NCI-H2029 (cell line): ENCODE results near the gene CALCR.
"Not testable (repeated sequence)": the region's sequence is repeated elsewhere in the genome, so short reads cannot be mapped to it uniquely, and the experiment has no call there.

ENCODE experiments used
- DNase-seq: peaks from one replicate; lab custom pipeline; 2025; lab: John Stamatoyannopoulos, UW

The CALCR gene

DNA sequence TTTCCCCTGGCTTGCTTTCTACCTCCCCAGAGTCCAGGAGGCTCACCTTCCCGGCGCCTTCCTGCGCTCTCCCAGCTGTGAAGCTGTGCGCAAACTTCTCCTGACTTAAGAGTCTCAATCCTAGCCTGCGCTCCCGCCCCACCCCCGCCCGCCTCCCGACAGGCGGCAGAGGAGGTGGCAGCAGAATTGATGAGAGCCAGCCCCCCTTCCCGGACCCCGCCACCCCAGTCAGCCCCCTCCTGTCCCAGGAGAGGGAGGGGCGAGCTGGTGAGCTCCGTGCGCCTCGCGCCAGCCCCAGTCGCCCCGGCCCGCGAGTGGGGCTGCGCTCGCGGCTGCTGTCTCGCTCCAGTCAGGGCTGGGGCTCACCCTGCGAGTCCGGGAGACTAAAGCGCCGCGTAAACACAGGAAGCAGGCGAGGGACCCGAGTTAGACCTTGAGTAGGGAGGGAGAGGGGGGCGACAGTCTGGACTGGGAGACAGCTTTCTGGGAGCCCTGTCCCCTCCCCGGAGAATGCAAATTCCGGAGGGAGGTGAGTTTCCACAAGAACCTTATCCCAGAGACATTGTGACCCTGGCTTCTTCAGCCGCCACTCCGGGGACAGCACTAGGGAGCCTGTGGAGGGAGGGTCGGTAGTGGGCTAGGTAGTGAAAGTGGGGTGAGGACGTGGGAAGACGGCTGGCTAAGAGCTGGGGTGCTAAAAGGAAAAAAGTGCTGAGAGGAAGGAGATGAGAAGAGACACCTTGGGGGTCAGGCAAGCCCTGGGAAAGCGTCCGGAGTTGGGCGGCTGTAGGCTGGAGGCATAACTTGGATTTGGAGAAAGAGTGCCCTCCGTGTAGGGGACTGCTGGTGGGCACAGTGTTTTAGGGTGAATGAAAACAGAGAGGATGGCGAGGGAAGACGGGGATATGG lies at the start of gene CALCR:
CALCR (minus strand) TSS at position 79 of the 909 bp plus-strand sequence. CDS start 87,743 bp downstream, outside the sequence.
- no peak for DNase-seq

DNA sequence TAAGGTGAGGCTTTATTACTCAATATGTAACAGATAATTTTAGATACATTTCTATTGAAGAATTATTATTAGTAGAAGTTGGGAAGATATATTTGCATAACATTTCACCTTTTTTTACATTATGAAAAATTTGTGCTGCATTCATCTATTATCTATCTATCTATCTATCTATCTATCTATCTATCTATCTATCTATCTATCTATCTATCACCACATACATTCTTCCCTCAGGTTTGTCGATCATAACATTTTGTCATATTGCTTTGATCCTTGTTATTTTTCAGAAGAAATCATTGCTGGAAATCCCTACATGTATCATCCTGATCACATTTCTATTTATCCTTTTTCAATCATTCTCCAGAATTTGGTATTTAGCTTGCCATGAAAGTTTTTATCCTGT lies 49.3 kb upstream of the CALCR start:
- no peak for DNase-seq

DNA sequence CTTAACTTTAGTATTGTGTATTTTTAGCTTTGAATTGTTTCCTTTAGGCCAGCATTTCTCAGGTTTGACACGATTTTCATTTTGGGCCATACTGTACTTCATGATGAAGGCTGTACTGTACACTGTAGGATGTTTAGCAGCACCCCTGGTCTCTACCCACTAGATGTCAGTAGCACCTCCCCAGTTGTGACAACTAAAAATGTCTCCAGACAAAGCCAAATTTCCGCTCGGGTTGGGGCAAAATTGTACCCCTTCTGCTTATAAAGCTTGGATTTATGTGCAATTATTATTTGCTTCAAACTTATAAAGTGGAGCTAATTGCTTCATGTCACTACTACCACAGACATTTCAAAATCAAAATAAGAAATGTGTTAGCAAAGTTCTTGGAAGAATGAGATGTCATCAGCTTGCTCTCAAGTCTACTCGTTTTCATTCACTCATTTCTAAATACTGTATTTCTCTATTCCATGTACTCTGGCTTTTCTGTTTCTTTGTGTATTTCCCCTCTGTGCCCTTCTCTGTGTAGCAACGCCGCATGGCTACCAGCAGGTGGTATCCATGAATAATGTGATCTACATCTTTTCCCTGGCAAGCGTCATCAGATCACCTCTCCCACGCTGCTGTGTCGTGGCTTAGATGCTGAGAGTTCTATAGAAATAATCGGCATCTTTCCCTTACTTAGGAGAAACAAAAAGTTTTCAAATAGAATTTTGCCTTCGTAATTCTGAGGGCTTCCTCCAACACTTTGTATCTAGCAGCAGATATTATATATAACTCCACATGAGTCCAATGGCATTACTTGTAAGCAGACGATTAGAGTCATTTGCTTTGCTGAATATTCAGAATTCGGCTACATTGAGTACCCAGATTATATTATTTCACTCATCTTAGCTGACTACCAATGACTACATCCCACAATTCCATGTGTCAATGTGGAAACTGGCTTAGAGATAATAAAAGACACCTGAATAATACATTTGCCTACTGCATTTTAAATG lies 47.8 kb upstream of the CALCR start:
- peak; percentile 34 for DNase-seq

DNA sequence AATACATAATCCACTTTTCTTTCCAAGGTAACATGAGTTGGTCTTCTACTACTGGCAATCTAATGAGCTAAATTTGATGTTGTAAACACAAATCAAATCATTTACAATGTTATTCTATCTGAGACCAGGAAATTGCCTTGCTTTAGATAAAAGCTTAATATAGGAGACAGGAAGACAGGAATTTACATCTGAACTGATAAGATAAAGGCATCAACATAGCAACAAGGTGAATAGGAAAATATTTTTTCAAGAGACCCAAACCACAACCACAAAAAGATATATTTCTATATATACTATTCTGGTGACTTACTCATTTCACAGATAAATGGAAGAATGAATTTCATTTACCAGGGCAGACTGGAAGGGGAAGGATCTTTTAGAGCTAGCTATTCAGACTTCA lies 46.3 kb upstream of the CALCR start:
- no peak for DNase-seq

DNA sequence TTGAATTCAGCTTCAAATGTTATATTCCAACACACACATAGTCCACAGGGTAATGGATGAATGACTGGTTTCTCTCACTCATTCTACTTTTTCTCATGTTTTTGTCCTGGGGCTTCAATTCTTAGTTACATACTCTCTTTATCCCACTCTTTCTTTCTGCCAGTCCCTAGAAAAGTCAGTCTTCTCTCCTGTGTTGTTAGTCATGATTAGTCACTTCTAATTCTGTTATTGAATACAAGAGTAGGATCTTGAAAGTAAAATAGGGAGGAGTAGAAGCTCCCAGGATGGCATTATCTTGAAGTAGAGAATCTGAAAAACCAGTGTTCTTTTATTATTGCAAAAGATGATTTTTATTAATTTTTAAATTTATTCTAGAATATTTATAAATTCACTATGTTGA lies 45.5 kb upstream of the CALCR start:
- no peak for DNase-seq

DNA sequence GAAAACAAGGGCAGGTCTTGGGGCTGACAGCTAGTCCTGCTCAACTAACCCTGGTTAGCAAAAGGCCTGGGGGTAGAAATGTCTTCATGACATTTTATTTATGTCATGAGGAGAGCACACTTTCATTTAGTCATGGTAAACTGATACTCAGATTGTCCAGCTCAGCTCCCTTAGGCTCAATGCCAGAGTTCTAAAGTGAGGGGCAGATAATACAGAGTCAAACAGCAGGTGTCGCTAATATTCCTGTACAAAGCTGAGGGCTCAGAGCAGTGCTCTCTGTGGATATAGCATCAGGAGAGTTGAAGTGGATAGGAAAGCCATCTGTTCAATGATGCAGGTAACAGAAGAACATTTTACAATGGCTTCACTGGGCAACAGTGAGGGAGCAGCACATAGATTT lies 26.8 kb upstream of the CALCR start:
- DNase-seq: peak; percentile 46

DNA sequence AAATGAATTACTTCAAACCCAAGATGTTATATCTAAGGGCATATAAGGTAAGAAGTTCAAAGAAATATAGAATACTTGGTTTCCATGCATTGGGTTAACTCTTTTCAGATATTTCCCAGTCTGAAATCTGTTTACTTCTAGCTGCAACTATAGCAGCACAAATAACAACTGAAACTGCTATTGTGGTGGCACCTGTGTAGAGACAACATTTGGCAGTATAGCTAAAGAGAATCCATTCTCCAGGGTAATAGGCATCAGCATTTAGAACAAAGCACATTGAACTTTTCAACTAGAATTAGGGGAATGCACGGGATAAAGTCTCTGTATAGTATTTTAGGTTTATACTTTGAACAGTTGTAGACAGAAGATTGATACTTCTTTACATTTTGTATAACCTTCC lies 19.7 kb upstream of the CALCR start:
- no peak for DNase-seq

DNA sequence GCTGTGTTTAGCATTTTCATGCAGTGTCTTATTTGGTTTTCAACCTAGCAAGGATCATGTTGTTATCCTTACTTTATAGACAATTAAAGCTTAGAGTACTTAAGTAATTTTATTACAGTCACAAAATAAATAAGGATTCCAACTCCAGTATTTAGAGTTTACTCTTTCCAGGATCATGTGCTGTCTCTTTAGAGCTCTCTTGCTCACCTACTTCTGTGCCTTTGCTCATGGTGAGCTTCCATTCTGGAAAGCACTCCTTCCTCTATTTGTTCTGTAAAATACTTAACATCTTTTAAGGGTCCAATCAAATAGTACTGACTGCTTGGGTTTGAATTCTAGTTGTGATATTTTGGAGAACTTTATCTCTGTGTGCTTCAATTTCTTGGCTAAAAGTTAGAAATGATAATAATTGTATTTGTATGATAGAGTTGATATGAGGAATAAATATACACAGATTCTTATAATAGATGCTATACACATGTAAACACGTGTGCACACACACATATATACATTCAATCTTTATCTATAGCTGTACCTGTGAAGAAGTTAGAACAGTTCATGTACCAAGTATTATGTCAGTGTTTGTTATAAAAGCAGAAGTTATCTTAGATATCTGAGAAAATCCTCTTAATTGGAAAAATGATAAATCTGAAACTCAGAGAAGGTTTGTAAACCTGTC lies 18.2 kb upstream of the CALCR start:
- DNase-seq: no peak

DNA sequence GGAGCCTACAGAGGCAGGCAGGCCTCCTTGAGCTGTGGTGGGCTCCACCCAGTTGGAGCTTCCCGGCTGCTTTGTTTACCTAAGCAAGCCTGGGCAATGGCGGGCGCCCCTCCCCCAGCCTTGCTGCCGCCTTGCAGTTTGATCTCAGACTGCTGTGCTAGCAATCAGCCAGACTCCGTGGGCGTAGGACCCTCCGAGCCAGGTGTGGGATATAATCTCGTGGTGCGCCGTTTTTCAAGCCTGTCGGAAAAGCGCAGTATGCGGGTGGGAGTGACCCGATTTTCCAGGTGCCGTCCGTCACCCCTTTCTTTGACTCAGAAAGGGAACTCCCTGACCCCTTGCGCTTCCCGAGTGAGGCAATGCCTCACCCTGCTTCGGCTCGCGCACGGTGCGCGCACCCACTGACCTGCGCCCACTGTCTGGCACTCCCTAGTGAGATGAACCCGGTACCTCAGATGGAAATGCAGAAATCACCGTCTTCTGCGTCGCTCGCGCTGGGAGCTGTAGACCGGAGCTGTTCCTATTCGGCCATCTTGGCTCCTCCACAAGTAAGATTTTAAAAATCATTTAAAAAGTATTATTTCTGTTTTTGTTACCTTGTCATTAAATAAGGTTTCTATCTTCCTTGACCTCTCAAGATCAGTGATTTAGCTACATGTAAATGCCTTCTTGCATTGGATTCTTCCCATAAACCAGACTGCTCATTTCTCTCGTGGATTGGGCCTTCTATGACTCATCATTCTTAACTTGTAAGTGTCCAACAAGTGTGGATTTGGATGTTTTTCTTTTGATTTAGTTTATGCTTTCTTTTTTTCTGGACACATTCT lies 16.9 kb upstream of the CALCR start:
- not testable (repeated sequence) for DNase-seq

DNA sequence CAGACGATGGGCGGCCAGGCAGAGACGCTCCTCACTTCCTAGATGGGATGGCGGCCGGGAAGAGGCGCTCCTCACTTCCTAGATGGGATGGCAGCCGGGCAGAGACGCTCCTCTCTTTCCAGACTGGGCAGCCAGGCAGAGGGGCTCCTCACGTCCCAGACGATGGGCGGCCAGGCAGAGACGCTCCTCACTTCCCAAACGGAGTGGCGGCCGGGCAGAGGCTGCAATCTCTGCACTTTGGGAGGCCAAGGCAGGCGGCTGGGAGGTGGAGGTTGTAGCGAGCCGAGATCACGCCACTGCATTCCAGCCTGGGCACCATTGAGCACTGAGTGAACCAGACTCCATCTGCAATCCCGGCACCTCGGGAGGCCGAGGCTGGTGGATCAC lies 11.9 kb upstream of the CALCR start:
- not testable (repeated sequence) for DNase-seq

DNA sequence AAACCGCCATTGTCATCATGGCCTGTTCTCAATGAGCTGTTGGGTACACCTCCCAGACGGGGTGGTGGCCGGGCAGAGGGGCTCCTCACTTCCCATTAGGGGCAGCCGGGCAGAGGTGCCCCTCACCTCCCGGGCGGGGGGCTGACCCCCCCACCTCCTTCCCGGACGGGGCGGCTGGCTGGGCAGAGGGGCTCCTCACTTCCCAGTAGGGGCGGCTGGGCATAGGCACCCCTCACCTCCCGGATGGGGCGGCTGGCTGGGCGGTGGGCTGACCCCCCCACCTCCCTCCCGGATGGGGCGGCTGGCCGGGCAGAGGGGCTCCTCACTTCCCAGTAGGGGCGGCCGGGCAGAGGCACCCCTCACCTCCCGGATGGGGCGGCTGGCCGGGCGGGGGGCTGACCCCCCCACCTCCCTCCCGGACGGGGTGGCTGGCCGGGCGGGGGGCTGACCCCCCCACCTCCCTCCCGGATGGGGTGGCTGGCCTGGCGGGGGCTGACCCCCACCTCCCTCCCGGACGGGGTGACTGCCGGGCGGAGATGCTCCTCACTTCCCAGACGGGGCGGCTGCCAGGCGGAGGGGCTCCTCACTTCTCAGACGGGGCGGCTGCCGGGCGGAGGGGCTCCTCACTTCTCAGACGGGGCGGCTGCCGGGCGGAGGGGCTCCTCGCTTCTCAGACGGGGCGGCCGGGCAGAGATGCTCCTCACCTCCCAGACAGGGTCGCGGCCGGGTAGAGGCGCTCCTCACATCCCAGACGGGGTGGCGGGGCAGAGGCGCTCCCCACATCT lies 11.4 kb upstream of the CALCR start:
- DNase-seq: not testable (repeated sequence)

DNA sequence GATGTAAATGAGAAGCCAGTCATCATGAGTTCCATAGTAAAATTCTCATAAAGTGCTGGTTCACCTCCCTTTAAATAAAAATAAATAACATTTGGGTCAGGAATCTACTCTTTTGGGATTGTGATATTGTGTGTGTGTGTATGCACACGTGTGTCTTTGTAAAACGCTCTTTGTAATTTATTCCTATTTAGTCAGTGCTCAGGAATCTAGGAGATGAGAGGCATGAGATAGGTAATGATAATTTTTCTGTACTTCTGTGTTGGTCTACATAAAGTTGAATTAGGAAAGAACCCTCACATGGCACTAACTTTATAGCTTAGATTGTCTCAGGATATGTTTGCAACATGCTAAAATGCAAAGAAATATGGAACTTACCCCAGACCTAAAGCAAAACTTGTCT lies 4.9 kb upstream of the CALCR start:
- DNase-seq: no peak

DNA sequence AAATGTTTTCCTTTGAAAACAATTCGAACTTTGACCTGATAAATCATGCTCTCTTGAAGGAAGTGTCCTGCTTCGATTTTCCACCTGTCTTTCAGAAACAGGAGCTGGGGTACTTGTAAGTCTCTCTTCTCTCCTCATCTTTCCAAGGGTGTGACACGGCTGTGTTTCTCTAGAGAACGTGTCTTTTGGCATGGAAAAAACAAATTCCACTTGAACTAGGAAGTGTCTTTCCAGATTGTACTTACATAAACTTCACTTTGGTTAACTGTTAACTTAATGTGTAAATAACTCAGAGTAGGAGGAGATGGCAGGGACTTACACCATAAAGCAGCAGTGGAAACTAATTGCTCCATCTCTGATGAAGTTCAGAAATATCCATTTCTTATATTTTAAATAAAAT lies 4.2 kb upstream of the CALCR start:
- no peak for DNase-seq

DNA sequence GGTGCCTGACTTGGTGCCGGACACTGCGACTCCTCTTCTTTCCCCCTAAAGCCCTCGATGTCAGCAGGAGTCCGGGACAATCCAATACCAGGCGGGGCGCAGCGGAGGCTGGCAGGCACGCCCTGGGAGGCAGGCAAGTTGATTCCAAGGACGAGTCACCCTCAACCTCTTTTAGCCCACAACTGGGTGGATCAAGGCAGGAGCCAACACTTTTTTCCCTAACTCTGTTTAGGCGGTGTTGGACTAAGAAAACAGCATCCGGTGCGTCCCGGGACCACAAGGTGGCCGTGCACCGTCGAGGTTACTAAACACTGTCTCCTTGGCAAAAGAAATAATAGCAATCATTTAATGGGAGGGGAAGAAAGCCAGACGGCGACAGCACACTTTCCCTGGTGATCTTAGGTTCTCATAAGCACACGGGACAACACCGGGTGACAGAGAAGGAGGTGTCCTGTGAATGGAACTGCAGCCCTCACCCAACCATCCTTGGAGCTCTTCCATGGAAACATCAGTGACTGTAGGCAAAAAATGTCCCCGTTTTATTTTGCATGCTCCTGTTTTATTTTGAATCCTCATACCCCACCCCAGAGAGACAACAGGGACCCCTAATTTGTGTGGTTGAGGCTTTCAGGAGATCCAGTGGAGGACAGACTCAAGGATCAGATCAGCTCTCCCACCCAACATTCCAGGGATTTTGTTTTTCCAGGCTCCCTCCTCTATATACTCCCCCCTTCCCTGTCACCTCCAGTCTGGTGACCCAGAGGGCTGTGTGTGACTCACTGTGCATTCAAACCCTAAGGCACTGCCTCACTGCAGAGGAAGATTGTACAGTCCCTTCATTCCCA lies 1.3 kb upstream of the CALCR start:
- no peak for DNase-seq

DNA sequence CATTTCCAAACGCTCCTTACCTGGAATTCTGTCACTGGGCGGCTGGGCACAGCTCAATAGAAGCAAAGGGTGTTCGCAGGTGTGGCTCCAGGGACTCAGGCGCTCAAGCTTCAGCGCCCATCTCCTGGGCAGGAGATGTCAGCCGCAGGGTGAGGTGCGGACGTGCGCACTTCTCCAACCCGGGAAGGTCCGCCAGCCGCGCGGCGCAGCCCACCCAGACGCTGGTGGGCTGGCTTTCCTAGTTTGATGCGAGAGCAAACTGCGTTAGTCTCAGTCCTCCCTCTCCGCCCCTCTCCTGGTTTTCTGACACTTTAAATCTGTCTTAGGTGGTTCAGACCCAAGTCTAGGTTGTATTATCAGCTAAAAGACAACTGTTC lies 267 bp downstream of the CALCR start:
- DNase-seq: no peak

DNA sequence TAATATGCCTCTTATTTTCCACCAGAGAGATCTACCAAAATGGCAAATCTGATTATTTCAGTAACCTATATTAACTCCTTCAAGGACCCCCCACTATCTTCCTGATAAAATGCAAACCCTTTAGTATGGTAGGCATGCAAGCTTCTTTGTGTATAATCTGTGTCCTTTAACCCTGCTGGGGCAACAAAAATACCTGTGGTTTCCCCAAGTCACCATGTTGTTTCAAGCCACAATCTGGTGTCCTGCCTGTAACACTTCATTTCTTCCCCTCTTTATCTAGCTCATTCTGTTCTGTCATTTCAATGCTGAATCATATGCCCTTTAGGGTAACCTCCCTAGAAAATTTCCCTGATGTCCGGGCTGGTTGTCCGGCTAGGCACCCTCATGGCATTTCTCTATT lies 5.3 kb downstream of the CALCR start:
- DNase-seq: no peak

DNA sequence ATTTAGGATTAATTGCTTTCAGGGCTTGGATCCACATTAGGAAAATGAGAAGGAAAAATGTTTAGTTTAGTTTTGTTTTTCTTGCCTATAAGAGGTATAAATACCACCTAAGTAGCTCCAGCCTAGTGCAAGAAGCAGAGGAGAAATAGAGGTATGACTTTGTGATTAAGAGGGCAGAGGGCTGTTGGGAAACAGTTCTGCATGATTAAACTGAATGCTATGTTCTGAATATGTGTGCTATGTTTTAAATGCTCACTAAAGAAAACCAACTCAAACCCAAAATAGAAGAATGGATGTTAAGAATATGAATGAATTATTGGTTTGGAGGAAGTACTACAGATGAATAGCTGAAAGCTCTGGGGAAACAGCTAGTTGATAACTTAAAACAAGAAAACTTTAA lies 7.6 kb downstream of the CALCR start:
- no peak for DNase-seq

DNA sequence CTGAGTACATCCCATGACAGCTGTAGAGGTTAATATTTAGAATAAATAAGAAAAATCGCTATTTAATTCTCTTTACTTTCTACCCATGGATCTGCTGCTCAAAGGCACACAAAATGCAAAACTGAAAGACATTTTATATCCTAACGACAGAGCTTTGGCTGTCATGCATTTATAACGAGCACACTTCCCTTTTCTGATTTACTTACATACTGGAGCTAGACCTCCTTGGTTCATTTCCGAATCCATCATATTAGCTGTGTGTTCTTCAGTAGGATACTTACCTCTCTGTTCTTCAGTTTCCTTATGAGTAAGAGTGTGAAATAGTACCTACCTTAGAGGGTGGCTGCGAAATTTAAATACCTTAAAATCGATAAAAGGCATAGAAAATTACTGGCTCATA lies 10.9 kb downstream of the CALCR start:
- no peak for DNase-seq

DNA sequence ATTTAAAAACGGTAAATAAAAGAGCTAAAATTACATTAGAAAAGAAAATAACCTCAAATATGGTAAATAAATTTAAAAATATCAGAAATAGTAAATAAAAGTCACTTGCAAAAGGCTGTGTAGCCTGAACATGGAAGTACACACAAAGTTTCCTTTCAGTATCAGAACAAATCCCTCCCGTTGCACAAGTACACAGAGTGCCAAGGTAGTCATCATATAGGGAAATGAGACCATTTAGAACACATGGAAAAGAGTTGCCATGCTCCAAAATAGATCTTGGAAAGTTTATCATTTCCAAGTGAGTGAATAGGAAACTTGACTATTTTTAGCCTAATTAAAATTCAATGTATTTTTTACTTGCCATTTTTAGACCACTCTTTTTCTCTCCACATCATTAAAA lies 11.6 kb downstream of the CALCR start:
- DNase-seq: no peak

DNA sequence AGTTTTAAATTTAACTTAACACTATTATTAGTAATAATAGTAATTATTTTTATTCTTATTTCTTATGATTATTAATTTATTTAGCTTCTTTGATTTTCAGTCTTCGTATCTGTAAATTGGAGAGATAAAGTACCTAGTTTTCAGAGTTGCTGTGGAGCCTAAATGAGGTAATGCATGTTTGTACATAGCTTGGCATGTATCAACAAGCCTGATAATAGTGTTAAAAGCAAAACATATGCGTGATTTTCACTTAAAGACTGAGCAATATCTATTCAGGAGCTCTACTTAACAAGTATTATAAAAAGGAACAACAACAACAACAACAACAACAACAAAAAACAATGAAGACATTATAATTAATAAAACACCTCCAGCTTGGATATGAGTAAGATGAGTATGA lies 12.4 kb downstream of the CALCR start:
- DNase-seq: no peak
